G401 (cell line): Measurements from ENCODE around the gene ALAD. TPM values are rescaled to one million over a fixed set of nuclear protein-coding genes. Genes with fewer than 3 reads are reported as not detected.

Experiments used
- total RNA-seq: library from RNA; depleted of rRNA; stranded (reverse); fragments of >200 nt; shearing (Covaris generic); gene quantifications from 2 replicates; pipeline ENCODE4 v1.2.3, GENCODE V29; 2014; rRNA removed

ALAD gene
- total RNA-seq, 1 experiment from 2014 or later: 11.3 TPM

Other genes starting within 250 kb of the ALAD start
- gene FKBP15, start 180.0 kb downstream of the ALAD start, total RNA-seq: 6.6 and 7.7 TPM in 2 replicates
- gene SLC31A1, start 179.7 kb downstream of the ALAD start, total RNA-seq: 18.0 and 24.5 TPM in 2 replicates
- gene CDC26, start 125.7 kb downstream of the ALAD start, total RNA-seq: 46.5 and 53.3 TPM in 2 replicates
- gene PRPF4, start 125.6 kb downstream of the ALAD start, total RNA-seq: 51.8 and 52.9 TPM in 2 replicates
- not detected in 2 replicates for gene RNF183, start 97.9 kb downstream of the ALAD start, total RNA-seq
- gene WDR31, start 61.0 kb downstream of the ALAD start, total RNA-seq: 1.9 and 3.3 TPM in 2 replicates
- gene BSPRY, start 51.7 kb downstream of the ALAD start, total RNA-seq: 0.64 TPM in 1 of 2 replicates, not detected in the other
- gene HDHD3, start 24.3 kb downstream of the ALAD start, total RNA-seq: 26.1 and 26.3 TPM in 2 replicates
- gene POLE3, start 9.4 kb upstream of the ALAD start, total RNA-seq: 94.5 and 116 TPM in 2 replicates
- 1.3 TPM in 1 of 2 replicates, not detected in the other for gene C9orf43, start 9.5 kb upstream of the ALAD start, total RNA-seq
- 117 and 144 TPM in 2 replicates for gene RGS3, start 62.4 kb upstream of the ALAD start, total RNA-seq